ENCODE results near the gene EPHA8. TPM values are rescaled to one million over a fixed set of nuclear protein-coding genes. Genes with fewer than 3 reads are reported as not detected.

Gene EPHA8
- total RNA-seq, 1 experiment from 2014 or later, result not detected

DNA sequence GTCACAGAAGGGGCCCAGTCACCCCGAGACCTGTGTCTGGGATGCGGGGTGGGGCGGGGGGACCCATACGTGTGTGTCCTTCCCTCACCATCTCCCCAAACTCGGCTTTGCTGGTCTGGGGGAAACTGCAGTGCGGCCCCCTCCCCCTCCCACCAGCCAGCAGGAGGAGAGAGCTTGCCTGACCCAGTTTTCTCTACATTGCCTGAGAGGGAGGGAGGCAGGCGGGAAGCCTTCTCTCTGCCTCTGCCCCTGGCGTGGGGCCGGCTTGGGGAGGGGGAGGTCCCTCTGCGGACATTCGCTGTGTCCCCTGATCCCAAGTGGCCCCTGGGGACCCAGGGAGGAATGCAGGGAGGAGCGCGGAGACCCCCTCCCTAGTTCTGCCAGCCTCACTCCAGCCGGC, 3.9 kb downstream of the EPHA8 start:
- DNase-seq (ENCODE audit: low read depth), result no peak

DNA sequence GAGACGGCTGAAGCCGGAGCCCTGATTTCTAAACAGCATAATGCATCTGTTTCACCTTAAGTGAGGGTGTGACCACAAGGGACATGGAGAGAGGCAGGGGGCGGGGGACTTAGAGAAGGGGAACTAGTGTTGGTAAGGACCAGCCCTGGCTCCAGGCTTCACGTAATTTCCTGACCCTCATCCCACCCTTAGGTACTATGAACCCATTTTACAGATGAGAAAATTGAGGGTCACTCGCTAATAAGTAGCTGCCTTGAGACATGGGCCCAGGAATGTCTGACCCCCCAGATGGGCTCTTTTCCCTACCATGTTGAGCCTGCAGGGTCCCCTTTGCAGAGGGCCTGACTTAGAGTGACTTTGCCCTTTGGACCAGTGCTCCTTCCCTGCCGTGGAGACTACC, 4.7 kb downstream of the EPHA8 start:
- no peak for DNase-seq (ENCODE audit: low read depth)

DNA sequence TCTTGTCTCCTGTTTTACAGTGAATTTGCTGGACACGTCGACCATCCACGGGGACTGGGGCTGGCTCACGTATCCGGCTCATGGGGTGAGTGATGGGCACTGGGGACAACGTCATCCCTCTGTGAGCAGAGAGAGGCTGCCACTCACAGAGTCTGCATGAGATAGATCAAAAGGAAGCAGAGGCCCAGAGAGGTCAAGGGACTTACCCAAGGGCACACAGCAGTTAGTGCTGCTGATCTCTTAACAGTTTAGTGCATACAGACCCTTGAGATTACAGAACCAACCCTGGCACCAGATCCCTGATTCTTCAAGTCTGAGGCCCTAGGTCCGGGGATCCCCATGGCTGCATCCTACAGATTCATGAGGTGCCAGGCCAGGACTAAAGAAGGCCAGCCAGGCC, 6.0 kb downstream of the EPHA8 start:
- DNase-seq (ENCODE audit: low read depth), result no peak

DNA sequence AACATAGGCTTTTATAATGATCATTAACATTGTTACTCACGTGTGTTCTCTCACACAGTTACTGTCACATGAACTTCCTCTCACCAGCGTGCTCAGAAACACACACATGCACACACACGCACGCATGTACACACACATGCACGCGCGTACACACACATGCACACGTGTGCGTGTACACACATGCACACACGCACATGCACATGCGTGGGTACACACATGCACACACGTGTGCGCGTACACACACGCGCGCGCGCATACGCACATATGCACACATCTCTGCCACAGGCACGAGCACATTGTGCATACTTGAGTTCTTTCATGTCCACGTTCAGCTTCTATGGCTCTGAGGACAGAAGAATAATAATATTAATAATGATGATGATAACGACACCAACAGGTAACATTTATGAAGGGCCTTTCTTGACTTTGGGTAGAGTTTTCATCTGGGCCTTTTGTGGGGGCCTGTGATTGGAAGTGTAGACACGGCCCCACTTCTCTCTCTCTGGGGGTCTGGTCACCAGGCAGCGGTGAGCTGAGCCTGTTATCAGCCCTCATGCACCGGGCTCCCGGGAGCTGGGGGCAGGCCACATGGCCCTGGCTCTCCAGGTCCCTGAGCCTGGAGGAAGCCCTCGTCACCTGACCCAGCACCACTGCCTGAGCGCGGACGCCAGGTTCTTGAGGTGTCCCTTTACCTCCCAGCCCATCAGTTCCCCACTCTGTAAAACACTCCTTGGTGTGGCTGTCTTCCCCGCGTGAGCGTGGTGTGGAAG, 7.0 kb downstream of the EPHA8 start:
- DNase-seq (ENCODE audit: low read depth), result no peak

DNA sequence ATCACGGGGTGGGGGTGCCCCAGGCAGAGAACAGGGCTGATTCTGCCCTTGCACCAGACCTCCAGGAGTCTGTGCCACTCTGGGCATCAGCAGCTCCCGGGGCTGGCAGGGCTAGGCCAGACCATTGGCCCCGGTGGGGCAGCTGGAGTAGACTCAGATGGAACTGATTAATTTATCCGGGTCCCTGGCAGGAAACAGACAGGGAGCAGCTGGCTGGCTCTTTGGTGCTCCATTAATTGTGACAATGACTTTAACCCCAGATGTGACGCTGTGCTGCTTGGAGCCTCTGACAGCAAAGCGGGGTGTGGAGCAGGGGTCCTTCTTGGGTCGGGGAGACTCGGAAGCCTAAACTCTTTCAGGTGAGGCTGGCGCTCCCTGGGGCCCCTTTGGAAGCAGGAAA, 9.5 kb downstream of the EPHA8 start:
- no peak for DNase-seq (ENCODE audit: low read depth)

DNA sequence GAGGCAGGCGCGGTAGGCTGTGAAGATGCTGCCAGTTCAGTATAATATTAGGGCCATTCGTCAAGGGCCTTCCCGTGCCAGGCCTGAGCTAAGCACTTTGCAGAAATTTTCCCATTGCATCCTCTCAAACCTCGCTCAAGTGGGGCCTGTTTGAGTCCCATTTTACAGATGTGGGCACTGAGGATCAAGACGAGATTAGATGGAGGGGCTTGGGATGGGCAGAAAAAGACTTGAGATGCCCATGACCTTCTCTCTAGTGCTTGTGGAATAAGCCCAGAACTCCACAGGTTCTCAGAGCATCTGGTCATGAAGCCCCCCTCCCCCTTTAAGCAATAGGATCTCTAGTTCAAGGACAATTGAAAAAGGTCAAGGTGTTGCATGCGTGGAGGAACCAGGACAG, 9.9 kb downstream of the EPHA8 start:
- DNase-seq (ENCODE audit: low read depth), result no peak

DNA sequence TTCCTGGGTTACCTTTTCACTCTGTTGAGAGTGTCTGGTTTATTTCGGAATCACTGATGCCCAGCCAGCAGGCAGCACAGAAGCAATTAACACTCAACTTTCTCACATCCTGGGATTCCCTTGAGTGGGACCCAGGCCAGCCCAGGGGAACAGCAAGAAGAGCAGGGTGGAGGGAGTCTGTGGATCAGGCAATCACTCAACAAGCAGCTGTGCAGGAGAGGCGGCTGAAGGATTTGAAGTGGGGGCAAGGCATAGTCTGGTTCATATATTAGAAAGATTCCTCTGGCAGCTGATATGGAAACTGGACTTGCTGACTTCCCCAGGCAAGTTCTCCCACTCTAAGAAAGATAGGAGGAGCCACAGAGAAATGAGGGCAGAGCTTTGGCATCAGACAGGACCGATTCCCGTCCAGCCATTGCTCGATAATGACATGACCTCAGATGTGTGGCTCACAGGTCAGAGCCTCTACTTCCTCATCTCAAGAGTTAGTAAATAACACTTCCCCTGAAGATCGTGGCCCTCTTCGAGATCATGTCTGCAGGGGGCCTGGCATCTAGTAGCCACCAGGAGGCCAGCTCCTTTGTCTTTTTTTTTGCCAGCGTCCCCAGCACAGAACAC, 12.4 kb downstream of the EPHA8 start:
- no peak for DNase-seq (ENCODE audit: low read depth)

DNA sequence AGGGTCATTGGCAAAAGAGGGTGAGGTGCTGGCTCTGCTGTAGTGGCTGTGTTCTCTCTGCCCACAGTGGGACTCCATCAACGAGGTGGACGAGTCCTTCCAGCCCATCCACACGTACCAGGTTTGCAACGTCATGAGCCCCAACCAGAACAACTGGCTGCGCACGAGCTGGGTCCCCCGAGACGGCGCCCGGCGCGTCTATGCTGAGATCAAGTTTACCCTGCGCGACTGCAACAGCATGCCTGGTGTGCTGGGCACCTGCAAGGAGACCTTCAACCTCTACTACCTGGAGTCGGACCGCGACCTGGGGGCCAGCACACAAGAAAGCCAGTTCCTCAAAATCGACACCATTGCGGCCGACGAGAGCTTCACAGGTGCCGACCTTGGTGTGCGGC, 12.9 kb downstream of the EPHA8 start:
- no peak for DNase-seq (ENCODE audit: low read depth)

DNA sequence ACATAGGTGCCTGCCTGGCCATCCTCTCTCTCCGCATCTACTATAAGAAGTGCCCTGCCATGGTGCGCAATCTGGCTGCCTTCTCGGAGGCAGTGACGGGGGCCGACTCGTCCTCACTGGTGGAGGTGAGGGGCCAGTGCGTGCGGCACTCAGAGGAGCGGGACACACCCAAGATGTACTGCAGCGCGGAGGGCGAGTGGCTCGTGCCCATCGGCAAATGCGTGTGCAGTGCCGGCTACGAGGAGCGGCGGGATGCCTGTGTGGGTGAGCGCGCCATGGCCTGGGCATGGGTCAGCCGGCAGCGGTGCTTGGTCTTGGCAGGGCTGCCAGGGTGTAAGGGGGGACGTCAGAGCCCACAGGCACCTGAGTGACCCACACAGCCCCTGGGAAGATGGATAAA, 13.3 kb downstream of the EPHA8 start:
- no peak for DNase-seq (ENCODE audit: low read depth)

DNA sequence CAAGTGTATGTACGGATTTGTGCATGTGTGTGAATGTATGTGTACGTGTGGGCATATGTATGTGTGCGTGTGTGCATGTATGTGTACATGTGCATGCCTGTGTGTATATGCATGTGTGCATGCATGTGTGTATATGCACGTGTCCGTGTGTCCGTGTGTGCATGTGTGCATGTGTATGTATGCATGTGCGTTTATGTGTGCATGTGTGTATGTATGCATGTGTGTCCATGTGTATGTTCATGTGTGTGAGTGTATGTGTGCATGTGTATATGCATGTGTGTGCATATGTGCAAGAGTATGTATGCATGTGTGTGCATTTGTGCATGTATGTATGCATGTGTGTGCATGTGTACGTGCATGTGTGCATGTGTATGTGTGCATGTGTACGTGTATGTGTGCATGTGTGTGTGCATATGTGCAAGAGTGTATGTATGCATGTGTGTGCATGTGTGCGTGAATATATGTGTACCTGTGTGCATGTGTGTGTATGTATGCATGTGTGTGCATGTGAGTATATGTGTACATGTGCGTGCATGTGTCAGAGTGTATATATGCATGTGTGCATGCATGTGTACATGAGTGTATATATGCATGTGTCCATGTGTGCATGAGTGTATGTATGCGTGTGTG, 15.6 kb downstream of the EPHA8 start:
- DNase-seq (ENCODE audit: low read depth), result no peak

DNA sequence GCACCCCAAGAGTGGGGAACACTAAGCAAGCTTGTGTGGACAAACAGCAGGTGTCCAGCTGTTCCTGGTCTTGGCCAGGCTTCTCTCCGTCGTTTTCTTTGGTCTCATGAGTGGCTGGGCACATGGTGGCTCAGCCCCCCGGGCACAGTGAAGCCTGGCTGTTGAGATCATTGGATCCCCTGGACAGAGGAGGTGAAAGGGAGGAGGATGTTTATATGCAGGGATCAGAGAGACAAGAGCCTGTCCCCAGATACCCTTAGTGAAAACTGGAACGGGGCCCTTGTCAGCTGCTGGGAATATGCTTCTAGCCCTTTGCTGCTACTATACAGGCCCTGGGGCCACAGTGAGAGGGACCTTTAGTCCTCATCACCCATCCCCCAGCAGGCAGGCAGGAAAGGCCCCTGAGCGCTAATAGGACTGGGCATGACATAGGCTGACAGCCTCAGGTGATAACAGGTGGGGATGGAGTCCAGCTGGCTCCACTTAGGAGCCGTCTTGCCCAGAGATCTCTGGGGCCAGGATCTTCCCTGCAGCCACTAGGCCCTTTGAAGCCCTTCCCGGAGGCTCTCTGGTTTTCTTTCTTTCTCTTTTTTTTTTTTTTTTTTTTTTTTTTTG, 16.4 kb downstream of the EPHA8 start:
- no peak for DNase-seq (ENCODE audit: low read depth)

DNA sequence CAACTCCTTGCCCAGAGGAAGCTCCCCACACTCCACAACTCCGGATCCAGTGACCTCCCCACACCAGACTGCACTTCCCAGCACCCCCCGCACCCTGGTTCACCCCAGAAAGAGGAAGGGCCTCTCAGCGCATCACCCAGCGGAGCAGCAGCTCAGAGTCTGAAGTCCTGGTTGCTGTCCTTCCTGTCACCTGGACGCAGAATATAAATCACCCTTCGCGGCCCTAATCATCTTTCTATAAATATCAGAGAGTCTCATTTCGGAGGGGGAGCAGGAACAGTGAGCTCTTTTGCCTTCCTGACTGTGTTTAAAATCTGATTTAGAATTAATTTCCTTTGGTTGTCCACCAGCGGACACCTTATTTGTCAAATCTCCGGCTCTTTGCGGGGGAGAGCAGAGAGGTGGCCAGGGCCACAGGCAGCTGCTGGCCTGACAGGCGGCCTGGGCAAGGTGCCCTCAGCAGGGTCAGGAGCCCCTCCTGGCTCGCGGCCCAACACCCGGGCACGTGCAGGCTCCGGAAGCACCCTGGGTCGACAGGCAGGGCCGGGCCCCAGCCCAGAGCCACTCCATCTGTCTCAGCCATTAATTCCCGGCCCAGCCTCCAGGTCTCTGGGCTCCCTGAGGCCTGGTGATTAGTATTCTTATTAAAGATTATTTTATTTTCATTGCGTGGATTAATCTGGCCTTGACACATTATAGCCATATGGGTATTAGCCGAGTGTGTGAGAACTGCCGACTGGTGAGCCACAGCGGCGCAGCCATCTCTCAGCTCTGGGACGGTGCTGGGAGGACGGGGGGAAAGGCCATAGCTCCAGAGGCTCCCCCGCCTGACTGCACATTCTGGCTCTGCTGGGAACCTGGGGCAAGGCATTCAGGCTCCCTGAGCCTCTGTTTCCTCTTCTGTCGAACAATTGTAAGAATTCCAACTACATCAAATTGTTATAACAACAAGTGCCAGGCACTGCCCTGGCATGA, 19.7 kb downstream of the EPHA8 start:
- no peak for DNase-seq (ENCODE audit: low read depth)

DNA sequence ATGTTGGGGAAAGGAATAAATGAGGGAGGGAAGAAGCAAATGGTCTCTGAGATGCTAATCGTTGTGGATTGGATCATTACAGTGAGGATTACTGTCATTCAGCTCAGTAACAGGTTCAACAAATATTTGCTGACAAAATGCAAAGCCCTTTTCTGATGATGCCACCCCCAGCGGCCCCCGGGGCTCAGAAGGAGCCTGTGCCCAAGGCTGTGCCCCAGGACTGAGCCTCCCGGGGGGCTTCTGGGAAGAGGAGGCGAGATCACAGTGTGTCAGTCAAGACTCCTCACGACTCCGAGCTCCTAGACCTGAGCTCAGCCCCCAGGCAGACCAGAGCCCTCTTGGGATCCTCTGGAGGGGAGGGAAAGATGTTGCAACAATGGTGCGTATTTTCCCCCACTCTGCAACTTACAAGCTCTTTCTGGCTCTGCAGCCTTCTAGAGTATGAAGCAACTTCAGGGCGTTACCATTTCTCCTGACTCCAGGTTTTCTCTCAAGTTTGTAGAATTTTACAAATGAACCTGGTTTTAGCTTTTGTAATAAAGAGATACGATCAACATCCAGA, 20.8 kb downstream of the EPHA8 start:
- no peak for DNase-seq (ENCODE audit: low read depth)

DNA sequence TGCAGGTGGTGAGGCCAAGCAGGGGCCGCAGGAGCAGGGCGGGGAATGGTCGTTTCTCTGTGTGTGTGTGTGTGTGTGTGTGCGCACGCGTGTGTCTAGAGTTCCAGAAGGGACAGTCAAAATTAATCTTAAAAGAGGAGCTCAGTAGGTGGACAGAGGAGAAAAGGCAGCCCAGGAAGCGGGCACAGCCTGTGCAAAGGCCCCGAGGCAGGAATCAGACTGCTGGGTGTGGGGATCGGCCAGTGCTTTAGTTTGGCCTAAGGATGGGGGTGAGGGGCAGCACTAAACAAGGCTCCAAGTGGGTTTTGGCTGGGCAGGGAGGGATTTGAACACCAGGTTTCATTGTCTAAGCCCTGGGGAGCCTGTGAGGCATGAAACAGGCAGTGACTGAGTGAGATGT, 21.7 kb downstream of the EPHA8 start:
- DNase-seq (ENCODE audit: low read depth), result no peak

DNA sequence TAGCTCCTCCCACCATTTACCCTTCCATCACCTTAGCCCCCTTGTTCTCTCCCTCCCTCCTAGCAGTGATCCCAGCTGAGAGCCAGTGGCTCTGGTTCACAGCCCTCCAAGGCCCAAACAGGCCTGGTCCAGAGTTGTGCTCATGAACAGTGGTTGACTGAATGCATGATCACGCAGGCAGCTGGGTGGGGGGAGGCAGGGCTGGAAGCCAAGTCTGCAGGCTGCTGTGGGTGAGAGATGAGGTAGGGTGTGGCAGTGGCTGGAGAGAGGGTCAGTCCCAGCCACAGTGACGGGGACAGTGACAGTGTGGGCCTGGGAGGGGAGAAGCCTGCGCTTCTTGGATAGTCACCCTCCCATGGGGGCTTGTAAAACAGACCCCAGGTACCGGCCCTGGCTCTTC, 22.2 kb downstream of the EPHA8 start:
- no peak for DNase-seq (ENCODE audit: low read depth)

DNA sequence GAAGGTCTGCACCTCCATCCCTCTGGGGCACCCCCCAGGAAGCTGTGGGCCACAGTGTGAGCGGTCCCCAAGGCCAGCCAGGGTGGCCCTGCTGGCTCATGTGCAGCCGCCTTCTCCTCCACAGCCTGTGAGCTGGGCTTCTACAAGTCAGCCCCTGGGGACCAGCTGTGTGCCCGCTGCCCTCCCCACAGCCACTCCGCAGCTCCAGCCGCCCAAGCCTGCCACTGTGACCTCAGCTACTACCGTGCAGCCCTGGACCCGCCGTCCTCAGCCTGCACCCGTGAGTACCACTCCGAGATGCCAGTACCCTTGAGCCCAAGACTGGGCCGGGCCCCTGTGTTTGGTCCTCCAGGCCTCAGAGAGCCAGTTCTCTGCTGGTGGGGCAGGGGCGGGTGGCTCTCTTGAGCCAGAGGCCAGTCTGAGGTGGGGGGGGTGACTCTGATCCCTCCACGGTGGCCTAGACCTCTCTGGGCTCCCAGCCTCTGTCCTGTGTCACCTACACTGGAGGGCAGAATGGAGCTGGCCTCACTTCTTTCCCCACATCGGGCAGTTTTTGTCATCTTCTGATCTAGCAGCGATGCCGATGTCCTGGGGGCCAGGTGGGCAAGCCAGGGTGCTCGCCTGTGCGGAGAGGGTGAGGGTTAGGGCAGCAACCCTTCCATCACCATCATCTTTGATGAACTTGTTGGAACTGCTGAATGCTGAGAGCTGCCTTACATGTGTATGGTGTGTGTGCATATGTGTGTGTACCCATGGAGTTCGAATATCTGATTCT, 23.3 kb downstream of the EPHA8 start:
- no peak for DNase-seq (ENCODE audit: low read depth)

DNA sequence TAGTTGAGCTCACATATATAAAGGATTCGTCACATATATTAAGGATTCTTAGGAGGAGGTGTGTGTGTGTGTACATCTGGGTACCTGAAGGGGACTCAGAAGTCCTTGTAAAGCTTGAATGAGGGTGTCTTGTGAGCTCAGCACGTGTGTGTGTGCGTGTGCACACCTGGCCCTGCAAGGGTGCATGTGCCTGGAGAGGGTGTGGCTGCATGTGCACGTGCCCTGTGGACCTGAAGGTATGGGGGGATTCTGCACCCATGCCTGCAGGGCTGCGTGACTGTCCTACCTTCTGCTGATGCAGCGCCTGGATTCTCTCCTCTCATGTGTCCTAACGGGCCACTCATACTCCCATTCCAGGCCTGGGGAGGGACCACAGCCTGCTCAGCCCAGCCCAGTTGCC, 24.0 kb downstream of the EPHA8 start:
- no peak for DNase-seq (ENCODE audit: low read depth)

DNA sequence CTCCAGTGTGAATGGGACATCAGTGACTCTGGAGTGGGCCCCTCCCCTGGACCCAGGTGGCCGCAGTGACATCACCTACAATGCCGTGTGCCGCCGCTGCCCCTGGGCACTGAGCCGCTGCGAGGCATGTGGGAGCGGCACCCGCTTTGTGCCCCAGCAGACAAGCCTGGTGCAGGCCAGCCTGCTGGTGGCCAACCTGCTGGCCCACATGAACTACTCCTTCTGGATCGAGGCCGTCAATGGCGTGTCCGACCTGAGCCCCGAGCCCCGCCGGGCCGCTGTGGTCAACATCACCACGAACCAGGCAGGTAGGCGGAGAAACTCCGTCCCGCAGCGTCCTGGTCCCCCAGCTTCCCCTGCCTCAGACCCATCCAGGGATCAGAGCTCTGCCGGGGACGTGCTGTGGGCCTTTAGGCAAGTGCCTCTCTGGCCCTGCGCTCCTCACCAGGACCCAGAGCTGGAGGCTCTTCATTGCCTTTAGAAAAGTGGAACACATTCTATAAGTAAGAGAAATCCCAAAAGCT, 25.7 kb downstream of the EPHA8 start:
- DNase-seq (ENCODE audit: low read depth), result no peak

DNA sequence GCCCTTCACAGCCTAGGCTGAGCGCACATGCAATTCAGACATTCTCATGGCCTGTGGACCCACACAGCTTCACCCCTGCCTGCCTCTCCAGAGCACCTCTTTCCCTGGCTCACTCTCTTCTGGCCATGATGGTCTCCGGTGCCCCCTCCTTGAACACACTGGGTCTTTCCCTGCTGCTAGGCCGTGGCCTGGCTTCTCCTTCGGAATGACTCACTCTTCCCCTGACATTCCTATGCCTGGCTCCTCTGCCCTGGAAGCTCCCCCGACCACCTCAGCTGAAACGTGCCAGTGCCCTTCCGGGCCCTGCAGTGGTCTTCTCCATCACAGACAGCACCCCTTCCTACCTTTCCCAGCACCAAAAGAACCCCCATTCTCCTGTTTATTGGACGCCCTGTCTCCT, 28.3 kb downstream of the EPHA8 start:
- no peak for DNase-seq (ENCODE audit: low read depth)

DNA sequence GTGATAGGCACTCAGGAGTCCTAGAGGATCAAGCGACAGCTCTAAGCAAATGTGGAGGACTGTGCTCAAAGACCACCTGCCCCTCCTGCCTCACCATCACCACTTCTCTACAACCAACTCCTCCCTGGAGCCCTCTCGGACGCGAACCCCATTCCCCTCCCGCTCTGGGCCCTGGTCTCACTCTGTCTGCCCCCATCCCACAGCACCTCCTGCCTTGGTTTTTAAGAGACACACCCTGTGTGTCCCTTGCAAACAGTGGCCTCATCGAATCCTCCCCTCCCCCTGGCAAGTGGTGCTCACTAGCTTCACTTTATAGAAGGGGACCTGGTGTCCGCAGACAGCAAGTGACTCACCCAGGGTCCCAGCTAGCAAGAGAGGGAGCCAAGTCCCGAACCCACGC, 28.8 kb downstream of the EPHA8 start:
- DNase-seq (ENCODE audit: low read depth), result no peak

All from M059J (cell line).